ENCODE data around the gene RWDD1. TPM values are rescaled to one million over a fixed set of nuclear protein-coding genes. Genes with fewer than 3 reads are reported as not detected.

RWDD1 gene
- total and polyA plus RNA-seq, 12 donors, result 40.8 to 123 (median 55.2) TPM

- Histone ChIP-seq H3K4me1 (peaks cover 2 to 46% (median 31%) of the 10 kb centered on the region in 9 donors), H3K36me3 (peaks cover 0 to 3% (median 0%) of the 10 kb centered on the region in 9 donors), H3K27ac (no peak overlapping the region), H3K4me3 (peak overlapping the region in 1 of 10 donors; percentile 77), H3K27me3 (peaks cover 0 to 3% (median 0%) of the 10 kb centered on the region in 7 donors), H3K9me3 (no peaks in the 10 kb centered on the region)
- DNase-seq (no peak), ATAC-seq (no peak)
- 56 to 69% methylated on average over 7 of the region's 7 CpGs for WGBS, 2 donors
- intact Hi-C loops (cut with DNase I), result loop anchor here in 7 of 10 donors (10.0 kb wide), 4 partner anchors 284 to 354 kb away; partner anchors contain the start of gene TSPYL1 (in 3 of the 7)
- TF ChIP-seq CTCF (IDR thresholded peaks at IDR 0.05), result no peak
Observed at GRCh38 chr6:116568821-116569755, 2.2 kb upstream of the RWDD1 start.

GRCh38 chr6:116571683-116572000, 338 bp downstream of the RWDD1 start:
- ATAC-seq, result peak in 3 of 8 donors; percentile 29 to 56 (median 45)
- intact Hi-C loops (cut with DNase I), result loop anchor here in 2 of 10 donors (5.0 to 10.0 kb wide), 2 partner anchors 93 to 289 kb away; partner anchors contain the start of gene ZUP1 (in 1 of the 2)

GRCh38 chr6:116572162-116572561, 858 bp downstream of the RWDD1 start:
- DNase-seq (peak in 1 of 2 donors; percentile 23), ATAC-seq (peak in 4 of 8 donors; percentile 16 to 52 (median 36))
- intact Hi-C loops (cut with DNase I), result loop anchor here in 3 of 10 donors (2.0 to 10.0 kb wide), 3 partner anchors 45 to 290 kb away; partner anchors contain the start of genes RSPH4A (in 1 of the 3) and ZUP1 (in 1 of the 3)
- Histone ChIP-seq H3K36me3 (peaks cover 0 to 30% (median 0%) of the 10 kb centered on the region in 9 donors), H3K4me3 (peak overlapping the region; percentile 66 to 95 (median 76)), H3K4me1 (peaks cover 2 to 51% (median 36%) of the 10 kb centered on the region in 9 donors), H3K9me3 (no peaks in the 10 kb centered on the region), H3K27me3 (no peaks in the 10 kb centered on the region), H3K27ac (peak overlapping the region in 9 of 10 donors; percentile 85 to 96 (median 90))
- no peak for TF ChIP-seq CTCF (IDR thresholded peaks at IDR 0.05)
- WGBS, 2 donors, result 2% methylated on average over 7 of the region's 7 CpGs

More at GRCh38 chr6:116571683-116572000, 338 bp downstream of the RWDD1 start:
- Histone ChIP-seq H3K27me3 (no peaks in the 10 kb centered on the region), H3K36me3 (peaks cover 0 to 24% (median 0%) of the 10 kb centered on the region in 9 donors), H3K27ac (peak overlapping the region; percentile 55 to 96 (median 90)), H3K9me3 (no peaks in the 10 kb centered on the region), H3K4me3 (peak overlapping the region; percentile 66 to 95 (median 76)), H3K4me1 (peaks cover 2 to 49% (median 35%) of the 10 kb centered on the region in 9 donors)
- TF ChIP-seq CTCF (IDR thresholded peaks at IDR 0.05), result no peak
- no peak for DNase-seq
- WGBS, 2 donors, result 0% methylated on average over 12 of the region's 12 CpGs

- no peak for ATAC-seq
- TF ChIP-seq CTCF (IDR thresholded peaks at IDR 0.05), result no peak
- H3K4me1 ChIP-seq, result peaks cover 2 to 55% (median 38%) of the 10 kb centered on the region in 9 donors
- H3K36me3 ChIP-seq, result peaks cover 0 to 42% (median 0%) of the 10 kb centered on the region in 9 donors
- DNase-seq, result no peak
- H3K27ac ChIP-seq, result no peak overlapping the region
- H3K27me3 ChIP-seq, result no peaks in the 10 kb centered on the region
- no peak overlapping the region for H3K4me3 ChIP-seq
- H3K9me3 ChIP-seq, result no peaks in the 10 kb centered on the region
- intact Hi-C loops (cut with DNase I), result loop anchor here in 1 of 10 donors (10.0 kb wide), 1 partner anchor 90 kb away; the partner anchor contains the start of gene ZUP1
- WGBS, 2 donors, result 97 to 98% methylated on average over 2 of the region's 2 CpGs
Observed at GRCh38 chr6:116575227-116575626, 3.9 kb downstream of the RWDD1 start.
